NCI-H2227 treated with DMSO at 0.1 percent for 48 hours (cell line): Measurements from ENCODE around the gene ZC3H4.
"Not testable (repeated sequence)": the region's sequence is repeated elsewhere in the genome, so short reads cannot be mapped to it uniquely, and the experiment has no call there.

Experiments
- DNase-seq: peaks from one replicate; lab custom pipeline; 2025; lab: John Stamatoyannopoulos, UW

Gene ZC3H4

DNA sequence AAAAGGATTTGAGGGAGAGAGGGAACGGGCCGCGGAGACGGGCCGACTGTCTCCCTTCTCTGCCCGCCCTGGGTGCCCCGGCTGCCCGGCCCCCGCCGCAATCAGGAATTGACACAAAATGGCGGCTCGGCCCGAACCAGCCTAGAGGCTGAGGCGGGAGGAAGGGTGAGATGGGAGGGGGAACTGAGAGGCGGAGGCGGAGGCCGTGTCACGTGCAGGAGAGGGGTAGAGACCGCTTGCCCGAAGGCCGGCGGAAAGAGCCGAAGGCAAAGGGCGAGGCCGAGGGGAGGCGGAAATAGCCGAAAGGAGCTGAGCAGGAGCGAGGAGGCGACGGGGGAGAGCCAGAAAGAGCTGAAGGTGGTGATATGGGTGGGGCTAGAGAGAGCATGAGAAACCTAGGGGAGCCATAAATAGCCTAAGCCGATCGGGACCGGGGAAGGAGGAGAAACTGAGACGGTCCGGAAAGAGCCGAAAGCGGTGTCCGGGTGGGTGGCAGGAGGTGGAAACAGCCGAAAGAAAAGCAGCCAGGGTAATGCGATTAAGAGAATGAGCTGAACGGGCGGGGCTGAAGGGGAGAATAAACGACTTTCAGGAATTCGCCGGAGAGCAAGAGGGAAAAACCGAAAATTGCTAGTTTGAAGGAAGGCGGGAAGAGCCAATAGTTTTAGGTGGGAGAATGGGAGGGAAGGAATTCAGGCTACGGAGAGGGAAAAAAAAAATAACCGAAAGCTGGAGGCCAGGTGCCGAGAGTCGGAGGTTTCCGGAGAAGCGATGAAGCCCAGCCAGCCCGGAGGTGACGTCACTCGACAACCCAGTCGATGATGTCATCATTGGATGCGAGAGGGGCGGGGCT is at the start of gene ZC3H4:
Gene ZC3H4, minus strand, starts transcription at position 780 of the 853 bp plus-strand sequence. CDS start 1,192 bp downstream, outside the sequence.
- DNase-seq: peak; percentile 94

DNA sequence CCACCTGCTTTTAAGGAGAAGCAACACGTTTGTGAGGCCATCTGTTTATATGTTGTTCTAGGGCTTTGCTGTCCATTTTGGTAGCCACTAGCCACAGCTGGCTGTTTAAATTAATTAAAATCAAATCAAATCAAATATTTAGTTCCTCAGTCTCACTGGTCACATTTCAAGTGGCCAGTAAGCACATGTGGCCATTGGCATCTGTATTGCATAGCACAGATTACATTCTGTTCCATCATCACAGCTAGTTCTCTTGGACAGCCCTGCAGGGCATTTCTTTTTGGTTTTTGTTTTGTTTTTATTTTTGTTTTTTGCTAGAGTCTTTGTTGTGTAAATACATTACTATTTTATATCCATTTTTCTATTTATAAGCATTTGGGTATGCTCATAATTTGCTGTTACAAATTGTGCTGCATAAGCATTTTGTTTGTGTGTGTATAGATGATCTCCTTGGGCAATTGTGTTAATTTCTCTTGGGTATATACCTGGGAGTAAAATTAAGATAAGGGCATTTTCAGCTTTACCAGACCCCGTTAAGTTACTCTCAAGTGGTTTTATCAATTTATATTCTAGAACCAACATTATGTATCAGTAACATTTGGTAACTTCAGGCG is 48.4 kb upstream of the ZC3H4 start:
- DNase-seq: no peak

DNA sequence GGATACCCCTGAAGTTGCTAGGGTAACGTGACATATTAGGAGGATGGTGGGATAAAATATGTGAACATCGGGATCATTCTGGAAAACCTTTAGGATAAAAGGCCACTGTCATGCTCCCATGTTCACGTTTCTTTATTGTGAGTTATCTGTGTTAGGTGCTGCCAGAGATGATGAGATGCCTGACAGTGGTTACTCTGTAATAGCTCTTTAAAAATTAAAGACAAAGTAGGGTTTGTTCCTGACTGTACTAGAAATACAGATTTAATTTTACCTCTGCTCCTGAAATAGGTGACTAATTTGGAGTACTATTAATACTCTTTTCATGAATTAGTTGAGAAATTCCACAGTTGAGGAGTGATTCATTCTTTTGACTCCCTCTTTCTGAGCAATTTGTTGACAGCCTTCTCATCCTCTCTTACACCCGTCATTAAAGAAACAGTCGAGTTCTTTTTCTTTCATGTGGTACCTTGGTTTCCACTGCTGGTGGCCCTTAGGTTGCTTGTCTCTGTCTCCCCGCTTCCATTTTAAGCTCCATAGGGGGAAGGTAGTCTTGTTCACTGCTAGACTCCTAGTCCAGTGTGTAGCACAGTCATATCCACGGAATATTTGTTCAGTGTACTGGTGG is 45.4 kb upstream of the ZC3H4 start:
- DNase-seq: no peak

DNA sequence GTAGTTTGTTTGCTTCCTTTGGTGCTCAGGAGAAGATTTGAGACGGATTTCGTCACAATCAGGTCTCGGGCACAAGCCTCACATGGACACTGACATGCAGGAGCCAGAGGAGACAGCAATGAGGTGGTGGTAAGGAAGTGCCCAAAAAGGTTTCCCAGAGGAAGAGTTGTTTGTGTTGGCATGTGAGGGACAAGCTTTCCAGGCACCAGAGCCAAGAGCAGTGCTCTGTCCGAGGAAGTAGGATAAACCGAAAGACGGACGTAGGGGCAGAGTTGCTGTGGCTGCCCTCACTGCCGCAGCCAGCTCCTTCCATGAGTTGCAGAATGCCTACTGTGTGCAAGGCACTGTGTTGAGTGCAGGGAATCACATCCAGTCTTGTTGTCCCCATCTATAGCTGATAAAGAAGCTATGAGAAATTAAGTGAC is 44.8 kb upstream of the ZC3H4 start:
- DNase-seq: no peak

DNA sequence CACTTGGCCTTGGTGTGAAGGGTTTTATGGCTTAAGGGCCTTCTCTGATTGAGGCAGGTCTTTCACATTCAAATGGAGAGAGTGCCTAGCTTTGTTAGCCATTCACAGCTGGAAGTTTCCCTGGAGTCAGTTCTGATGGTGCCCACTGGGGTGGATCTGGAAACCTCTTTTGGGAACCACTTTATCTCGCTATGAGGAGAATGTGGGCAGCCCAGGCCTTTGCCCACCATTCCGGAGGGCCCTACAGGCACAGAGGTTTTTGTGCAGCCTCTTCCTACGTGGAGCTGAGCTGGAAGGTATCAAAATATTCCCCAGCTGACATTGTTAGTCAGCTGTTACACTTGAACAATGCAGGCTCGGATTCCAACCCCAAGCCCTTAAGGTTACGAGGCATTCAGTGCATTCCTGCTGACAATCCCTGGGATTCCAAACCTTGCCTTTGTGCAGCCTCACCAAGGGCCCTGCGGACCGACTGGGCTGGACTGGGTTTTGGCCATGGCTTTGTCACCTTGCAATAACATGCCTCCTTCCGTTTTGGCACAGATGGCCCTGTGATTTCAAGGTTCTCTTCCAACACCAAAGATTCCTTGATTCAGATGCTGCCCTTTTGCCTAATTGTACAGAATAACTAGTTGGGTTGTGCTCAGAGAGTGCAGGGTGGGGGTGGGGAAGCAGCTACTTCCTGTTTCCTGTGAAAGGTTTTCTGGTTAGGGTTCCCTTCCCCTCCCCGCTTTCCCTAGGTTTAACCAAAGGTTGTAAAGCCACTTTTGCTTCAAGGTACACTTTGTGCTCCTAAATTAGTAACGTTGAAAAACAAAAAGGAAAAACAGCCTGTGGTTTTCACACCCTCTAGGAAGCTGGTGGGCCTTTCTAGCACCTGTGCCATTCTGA is 44.1 kb upstream of the ZC3H4 start:
- DNase-seq: no peak

DNA sequence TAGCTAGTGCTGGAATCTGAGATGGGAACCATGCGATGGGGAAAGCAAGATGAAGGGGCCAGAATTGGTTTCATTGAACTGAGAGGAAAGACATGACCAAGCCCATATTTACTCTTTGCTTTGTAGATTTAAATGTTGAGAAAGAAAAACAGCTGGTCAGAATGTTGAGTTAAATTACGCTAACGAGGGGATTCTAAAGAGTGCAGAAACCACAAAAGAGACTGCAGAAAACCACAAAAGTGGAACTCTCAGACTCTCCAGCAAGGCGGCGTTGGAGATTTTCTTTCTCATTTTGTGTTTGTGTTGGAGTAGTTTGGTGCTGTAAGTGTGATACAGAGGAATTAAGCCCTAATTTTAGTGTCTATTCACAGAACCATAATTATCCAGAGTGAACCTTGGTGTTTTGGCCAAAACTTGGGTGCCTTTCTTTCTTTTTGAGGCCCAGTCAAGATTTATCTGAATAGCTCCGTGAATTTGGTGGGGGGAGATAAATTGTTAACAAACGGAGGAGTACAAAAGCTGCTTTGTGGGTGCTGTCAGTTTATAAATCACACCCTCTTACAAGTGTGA is 43.4 kb upstream of the ZC3H4 start:
- peak; percentile 69 for DNase-seq

DNA sequence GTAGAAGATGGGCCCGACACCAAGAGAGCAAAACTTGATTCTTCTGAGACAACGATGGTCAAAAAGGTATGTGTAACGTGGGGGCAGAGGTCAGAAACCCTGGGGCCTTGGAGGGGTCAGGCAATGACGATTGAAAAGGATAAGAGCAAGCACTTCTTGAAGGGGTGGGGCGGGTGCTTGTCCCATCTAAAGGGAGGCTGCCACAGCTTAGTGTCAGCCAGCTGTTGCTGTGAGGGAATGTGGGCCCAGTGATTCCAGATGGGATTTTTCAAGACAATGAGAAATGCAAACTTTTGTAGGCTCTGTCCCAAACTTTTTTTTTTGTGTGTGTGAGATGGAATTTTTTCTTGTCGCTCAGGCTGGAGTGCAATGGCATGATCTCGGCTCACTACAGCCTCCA is 41.6 kb upstream of the ZC3H4 start:
- no peak for DNase-seq

DNA sequence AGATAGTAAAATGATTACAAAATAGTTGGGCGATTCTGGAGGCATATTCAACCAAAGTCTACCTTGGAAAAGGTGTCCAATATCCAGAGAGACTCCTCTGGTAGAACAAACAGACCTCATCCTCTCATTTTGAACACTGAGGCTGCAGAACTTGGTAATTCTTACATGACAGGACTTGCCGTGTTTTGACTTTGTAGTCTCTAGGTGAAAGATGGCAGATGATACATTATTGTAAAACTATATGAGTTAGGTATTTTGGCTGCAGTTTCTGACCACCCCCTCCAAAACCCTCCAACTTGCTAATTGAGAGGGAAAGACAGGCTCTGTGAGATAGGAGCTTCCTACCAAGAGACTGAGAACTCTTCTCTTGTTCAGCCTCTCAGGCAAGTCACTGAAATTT is 39.7 kb upstream of the ZC3H4 start:
- no peak for DNase-seq

DNA sequence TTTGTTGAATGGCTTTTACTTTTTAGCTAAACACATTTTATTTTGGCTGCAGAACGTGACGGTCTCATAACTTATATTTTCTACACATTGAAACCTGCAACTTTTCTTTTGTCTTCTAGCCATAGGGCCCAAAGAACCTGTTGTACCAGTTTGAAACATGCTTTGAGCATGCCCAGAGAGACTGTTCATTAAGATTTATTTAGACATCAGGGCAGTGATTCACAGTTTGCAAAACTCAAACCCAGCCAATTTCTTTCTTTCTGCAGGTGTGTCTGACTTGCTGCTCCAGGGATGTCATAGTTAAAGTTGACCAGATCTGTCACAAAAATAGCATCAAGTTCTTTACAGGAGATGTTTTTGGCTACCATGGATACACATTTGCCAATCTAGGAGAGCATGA is 39.1 kb upstream of the ZC3H4 start:
- no peak for DNase-seq

DNA sequence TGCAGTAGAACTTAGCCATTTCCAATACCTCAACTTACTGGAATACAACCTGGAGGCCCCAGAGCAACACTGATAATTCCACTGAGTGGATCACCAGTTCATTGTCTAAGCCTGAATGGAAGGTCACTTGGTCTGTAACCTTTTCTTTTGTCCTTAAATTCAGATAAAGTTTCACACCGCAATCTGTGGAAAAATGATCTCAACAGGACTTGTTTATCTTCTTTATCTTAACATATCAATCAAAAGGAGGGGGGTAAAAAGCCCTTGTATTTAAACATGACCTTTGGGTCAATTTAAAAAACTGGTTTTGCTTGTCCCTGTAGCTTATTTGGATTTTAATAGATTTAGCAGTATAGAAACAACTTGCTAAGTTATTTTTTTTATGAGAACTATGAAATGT is 38.6 kb upstream of the ZC3H4 start:
- DNase-seq: no peak

DNA sequence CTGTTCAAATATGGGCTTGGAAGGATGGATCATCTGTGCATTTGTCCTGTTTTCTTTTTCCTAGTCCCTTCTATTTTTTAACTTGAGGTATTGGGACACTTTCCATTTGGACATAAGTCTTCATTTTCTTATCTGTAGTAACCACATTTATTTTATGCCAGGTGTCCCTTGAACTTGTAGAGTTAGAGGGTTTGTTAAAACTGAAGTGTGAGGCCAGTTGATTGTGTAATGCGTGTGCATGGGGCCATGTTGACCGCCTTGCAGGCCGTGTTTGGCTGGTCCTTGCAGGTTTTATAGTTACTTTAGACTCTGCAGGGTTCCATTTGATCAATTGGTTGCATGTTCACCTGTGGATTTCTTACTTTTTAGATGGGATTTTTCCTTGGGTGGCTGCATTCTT is 38.1 kb upstream of the ZC3H4 start:
- no peak for DNase-seq

DNA sequence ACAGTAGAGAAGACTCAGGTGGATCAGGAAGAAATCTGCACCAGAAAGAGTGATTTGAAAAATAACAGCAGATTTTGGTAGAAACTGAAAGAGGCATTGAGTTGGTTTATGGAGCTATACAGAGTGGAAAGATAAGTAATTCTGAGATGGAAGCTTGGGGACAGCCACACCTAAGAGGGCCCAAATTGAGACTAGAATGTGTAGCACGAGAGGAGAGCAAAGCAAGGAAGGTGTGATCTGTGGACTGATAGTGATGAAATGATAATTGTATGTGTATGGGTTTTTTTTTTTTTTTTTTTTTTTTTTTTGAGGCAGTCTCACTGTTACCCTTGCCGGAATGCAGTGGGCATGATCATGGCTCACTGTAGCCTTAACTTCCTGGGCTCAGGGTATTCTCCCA is 33.3 kb upstream of the ZC3H4 start:
- DNase-seq: no peak

DNA sequence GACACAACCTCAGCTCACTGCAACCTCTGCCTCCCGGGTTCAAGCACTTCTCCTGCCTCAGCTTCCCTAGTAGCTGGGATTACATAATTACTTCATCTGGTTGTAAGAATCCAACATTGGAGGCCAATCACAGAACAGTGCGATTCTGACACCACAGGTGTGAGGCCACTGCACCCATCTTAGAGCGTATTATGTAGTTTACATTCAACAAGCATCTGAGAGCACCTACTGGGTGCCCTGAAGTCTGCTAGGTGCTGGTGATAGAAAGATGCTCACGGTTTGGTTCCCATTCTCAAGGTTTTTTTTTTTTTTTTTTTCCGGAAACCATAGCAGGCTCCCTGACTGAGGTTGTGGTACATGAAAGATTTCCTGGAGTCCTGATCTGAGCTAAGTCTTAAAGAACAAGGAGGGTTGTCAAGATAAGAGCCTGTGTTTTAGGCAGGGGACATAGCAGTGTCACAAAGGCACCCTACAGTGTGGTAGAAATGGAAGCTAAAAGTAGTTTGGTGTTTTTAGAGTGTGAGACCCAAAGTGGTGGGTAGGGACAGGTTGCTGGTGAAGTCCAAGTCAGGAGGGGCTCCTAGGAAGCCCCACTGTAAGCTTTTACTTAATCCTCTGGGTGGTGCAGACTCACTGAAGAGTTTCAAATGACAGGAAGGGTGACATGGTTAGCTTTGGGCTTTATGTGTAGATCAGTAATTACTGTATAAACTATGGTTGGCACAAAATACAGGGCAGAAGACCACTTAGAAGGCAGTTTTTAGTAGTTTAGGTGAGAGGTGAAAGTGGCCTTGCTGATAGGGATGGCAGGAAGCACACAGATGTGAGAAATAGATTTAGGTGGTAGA is 32.3 kb upstream of the ZC3H4 start:
- no peak for DNase-seq

DNA sequence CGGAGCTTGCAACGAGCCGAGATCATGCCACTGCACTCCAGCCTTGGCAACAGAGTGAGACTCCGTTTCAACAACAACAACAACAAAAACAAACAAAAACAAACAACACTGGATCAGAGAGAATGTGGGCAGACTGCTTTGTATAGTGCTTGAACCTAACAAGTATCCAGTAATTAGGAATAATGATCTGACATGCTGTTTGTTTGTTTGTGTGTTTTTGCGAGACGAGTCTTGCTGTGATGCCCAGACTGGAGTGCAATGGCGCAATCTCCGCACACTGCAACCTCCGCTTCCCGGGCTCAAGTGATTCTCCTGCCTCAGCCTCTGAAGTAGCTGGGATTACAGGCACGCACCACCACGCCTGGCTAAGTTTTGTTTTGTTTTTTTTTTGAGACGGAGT is 31.1 kb upstream of the ZC3H4 start:
- no peak for DNase-seq

DNA sequence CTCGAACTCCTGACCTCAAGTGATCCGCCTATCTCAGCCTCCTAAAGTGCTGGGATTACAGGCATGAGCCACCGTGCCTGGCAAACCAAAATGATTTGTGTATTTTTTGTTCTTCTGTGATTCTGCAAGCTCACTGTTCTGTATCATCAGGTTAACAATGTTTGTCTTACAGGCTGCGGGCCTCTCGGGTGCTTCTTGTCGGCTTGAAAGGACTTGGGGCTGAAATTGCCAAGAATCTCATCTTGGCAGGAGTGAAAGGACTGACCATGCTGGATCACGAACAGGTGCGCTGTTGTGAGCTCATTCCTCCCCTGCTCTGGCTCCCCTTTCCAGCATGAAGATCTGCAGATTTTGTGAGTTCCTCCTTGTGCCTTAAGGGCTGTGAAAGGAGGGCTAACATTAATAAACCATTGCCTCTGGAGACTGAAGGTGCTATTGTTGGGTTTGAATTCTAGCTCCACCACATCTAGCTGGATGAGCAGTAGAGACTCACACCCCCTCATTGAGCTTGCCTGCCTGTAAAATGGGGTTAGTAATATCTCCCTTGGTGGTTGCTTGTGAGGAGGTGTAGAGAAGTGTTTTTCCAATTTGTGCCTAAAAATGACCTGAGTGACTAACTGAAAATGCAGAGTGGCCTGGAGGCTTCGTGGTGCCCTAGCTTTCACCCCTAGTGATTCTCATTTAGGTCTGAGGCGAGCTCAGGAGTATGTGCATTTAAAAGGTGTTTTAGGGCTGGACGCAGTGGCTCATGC is 29.9 kb upstream of the ZC3H4 start:
- no peak for DNase-seq

DNA sequence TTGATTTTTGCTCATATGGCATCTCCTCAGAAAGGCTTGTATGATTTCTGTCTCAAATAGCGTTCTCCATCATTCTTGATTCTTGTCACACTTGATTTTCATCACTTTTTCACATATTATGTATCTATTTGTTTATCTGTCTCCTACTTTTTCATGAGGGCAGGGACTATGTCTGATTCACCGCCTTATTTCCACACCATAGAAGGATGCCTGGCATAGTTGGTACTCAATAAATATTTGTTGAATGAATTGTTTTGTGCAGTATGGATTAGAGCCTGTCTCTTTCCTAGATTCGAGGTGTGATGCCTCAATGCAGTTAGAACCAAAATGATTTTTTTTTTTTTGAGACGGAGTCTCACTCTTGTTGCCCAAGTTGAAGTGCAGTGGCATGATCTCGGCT is 29.2 kb upstream of the ZC3H4 start:
- no peak for DNase-seq

DNA sequence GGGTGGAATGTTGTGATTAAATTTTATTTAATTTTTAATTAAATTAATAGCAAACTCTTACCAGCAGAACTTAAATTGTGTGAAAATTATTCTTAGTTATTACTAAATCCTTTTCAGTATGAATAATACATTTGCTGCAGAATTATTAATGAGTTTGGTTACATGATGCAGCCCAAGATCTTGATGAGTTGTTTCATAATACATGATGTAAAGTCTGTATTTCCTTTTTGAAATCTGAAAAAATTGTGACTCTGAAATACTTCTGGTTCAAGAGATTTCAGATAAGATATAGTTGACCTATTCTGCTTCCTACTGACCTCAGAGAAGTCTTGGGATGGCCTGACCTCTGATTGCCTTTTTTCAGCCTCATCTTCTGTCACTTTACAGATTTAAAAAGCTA is 28.1 kb upstream of the ZC3H4 start:
- no peak for DNase-seq

DNA sequence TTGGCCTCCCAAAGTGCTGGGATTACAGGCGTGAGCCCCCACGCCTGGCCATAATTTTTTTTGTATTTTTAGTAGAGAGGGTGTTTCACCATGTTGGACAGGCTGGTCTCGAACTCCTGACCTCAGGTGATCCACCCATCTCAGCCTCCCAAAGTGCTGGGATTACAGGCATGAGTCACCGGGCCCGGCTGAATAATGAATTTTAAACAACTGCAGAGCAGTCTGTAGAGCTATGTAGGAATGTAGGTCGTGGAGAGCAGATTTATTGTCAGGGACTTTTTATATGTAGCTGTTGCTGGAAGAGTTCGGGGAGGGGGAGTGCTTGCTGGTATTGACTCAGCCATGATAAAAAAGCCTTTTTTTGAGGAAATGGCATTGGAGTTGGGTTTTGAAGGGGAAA is 27.7 kb upstream of the ZC3H4 start:
- DNase-seq: not testable (repeated sequence)

DNA sequence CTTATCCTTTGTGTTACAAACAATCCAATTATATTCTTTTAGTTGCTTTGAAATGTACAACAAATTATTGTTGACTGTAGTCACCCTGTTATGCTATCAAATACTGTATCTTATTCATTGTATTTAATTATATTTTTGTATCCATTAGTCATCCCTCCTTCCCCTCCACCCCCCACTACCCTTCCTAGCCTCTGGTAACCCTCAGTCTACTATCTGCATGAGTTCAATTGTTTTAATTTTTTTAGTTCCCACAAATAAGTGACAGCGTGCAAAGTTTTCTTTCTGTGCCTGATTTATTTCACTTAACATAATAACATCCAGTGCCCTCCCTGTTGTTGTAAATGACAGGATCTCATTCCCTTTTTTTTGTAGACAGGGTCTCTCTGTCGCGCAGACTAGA is 21.6 kb upstream of the ZC3H4 start:
- no peak for DNase-seq

DNA sequence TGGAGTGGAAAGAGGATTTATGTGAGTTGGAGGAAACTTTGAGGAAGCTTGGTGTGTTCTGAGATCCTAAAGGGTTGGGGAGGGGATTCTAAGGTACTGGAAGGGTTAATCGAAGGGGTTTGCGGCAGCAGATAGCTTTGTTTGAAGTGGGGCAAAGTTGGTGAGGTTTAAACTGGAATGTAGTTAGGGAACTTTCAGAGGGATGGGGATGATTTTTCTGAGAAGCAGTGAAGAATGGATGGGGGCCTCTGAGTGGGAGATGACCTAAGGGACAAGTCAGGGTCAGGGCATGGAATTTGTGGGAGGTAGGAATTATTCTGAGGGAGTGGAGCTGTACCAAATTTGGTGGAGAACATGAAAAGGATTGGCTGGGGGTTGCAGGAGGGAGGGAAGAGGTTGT is 21.0 kb upstream of the ZC3H4 start:
- no peak for DNase-seq
